IMR-90 (cell line): Measurements from ENCODE around the gene ZFR.

Experiments used
- BHLHE40 ChIP-seq: fragments of 150-350 bp; IDR thresholded peaks from 2 replicates; pipeline ENCODE4 v1.6.1; 2016; ENCODE audit warnings: mild to moderate bottlenecking, low read depth, low read length
- CEBPB ChIP-seq: IDR thresholded peaks from 2 replicates; pipeline ENCODE4 v1.6.1; 2012; ENCODE audit warnings: low read depth, low read length, improper control_type of control experiment
- CTCF ChIP-seq: conservative IDR thresholded peaks from 2 replicates; pipeline ENCODE4 v1.5.1; 2012; ENCODE audit warnings: mild to moderate bottlenecking, low read depth, low read length, improper control_type of control experiment
- FOS ChIP-seq: fragments of 150-350 bp; IDR thresholded peaks from 2 replicates; pipeline ENCODE4 v1.6.1; 2016; ENCODE audit warnings: low read depth, low read length
- MAFK ChIP-seq: IDR thresholded peaks from 2 replicates; pipeline ENCODE4 v1.6.1; 2012; ENCODE audit warnings: low read depth, low read length, improper control_type of control experiment
- MAZ ChIP-seq: IDR thresholded peaks from 2 replicates; pipeline ENCODE4 v1.6.1; 2012; ENCODE audit warnings: low read depth, mild to moderate bottlenecking, low read length, improper control_type of control experiment, moderate library complexity, borderline replicate concordance
- MXI1 ChIP-seq: IDR thresholded peaks from 2 replicates; pipeline ENCODE4 v1.6.1; 2012; ENCODE audit warnings: low read depth, mild to moderate bottlenecking, low read length, moderate library complexity, borderline replicate concordance
- POLR2A ChIP-seq: IDR thresholded peaks from 2 replicates; pipeline ENCODE4 v1.6.1; 2012; ENCODE audit warnings: mild to moderate bottlenecking, low read depth, low read length
- RAD21 ChIP-seq: IDR thresholded peaks from 2 replicates; pipeline ENCODE4 v1.6.1; 2012; ENCODE audit warnings: low read length, improper control_type of control experiment
- SMC3 ChIP-seq: fragments of 150-350 bp; IDR thresholded peaks from 2 replicates; pipeline ENCODE4 v1.6.1; 2016; ENCODE audit warnings: low read depth, mild to moderate bottlenecking, antibody characterized with exemption, low read length, moderate library complexity
- USF2 ChIP-seq: fragments of 150-350 bp; IDR thresholded peaks from 2 replicates; pipeline ENCODE4 v1.6.1; 2017; ENCODE audit warnings: mild to moderate bottlenecking, antibody characterized with exemption, low read length, low read depth

- TF ChIP-seq CTCF (no peak), CEBPB (no peak), SMC3 (no peak), RAD21 (no peak), BHLHE40 (no peak), FOS (no peak), MAZ (no peak), USF2 (no peak), MAFK (no peak), POLR2A (no peak), MXI1 (no peak)
Measured at GRCh38 chr5:32331935-32332274, 112.6 kb downstream of the ZFR start.
